Posterior vena cava (tissue), 2 donors: Measurements from ENCODE around the gene KRT72. TPM values are rescaled to one million over a fixed set of nuclear protein-coding genes. Genes with fewer than 3 reads are reported as not detected.

Experiments
- DNase-seq: peaks from one replicate; pipeline ENCODE4 v3.0.0-alpha.2; 2020; ENCODE audit warnings: low spot score
- intact Hi-C, 2 donors: fragments of 100-400 bp; cut with DNase I; formaldehyde crosslinking; loops; one replicate each; pipeline versions ENCODE4 v1.14.1 to v1.14.2; 2022 to 2023
- long read RNA-seq, 2 donors: library from polyadenylated mRNA; unstranded; transcript quantifications; one replicate each; pipeline ENCODE4 v2.0.0, GENCODE V29; 2020 to 2021
- total RNA-seq, 2 donors: library from RNA; stranded (reverse); fragmentation: NEBNext Ultra II Directional; extraction: Animal tissue kit (Norgen Biotek cat#: 25700); gene quantifications; one replicate each; pipeline ENCODE4 v1.2.1, GENCODE V29; 2021
- donor health status: DM: yes; HTN: yes; CAD: no.
- donor health status: DM: yes; HTN: yes; CAD: no.

Gene KRT72
- total RNA-seq, result not detected
- long read RNA-seq, donor 1, result 0 reads
- long read RNA-seq, donor 2, result 0 reads

- intact Hi-C loops, result no loop called here
- no peak for DNase-seq
These were observed at the start of gene KRT72 for GRCh38 chr12:52600941-52601481. TSS of gene KRT72 (minus strand) at chr12:52601463. CDS start at chr12:52601452, 11 bp downstream.

GRCh38 chr12:52650520-52651081, 49.3 kb upstream of the KRT72 start:
- DNase-seq, result no peak
- intact Hi-C loops, result no loop called here

GRCh38 chr12:52649066-52649465, 47.8 kb upstream of the KRT72 start:
- DNase-seq, result no peak
- intact Hi-C loops, result loop anchor here in 1 of 2 donors (10.0 kb wide), 1 partner anchor 984 kb away; no protein-coding TSS in a partner anchor

- no peak for DNase-seq
- intact Hi-C loops, result loop anchor here in 1 of 2 donors (10.0 kb wide), 1 partner anchor 983 kb away; no protein-coding TSS in a partner anchor
These were observed 46.8 kb upstream of the KRT72 start for GRCh38 chr12:52648012-52648550.

GRCh38 chr12:52647601-52648000, 46.3 kb upstream of the KRT72 start:
- intact Hi-C loops, result loop anchor here in 1 of 2 donors (10.0 kb wide), 1 partner anchor 983 kb away; no protein-coding TSS in a partner anchor
- no peak for DNase-seq

GRCh38 chr12:52646613-52647012, 45.4 kb upstream of the KRT72 start:
- DNase-seq, result no peak
- intact Hi-C loops, result loop anchor here in 1 of 2 donors (10.0 kb wide), 1 partner anchor 982 kb away; no protein-coding TSS in a partner anchor

- DNase-seq, result no peak
- intact Hi-C loops, result loop anchor here in 1 of 2 donors (10.0 kb wide), 1 partner anchor 981 kb away; no protein-coding TSS in a partner anchor
These were observed 44.7 kb upstream of the KRT72 start for GRCh38 chr12:52645982-52646381.

- DNase-seq, result no peak
- intact Hi-C loops, result loop anchor here in 1 of 2 donors (10.0 kb wide), 1 partner anchor 980 kb away; no protein-coding TSS in a partner anchor
These were observed 44.0 kb upstream of the KRT72 start for GRCh38 chr12:52645120-52645761.

- intact Hi-C loops, result loop anchor here in 1 of 2 donors (10.0 kb wide), 1 partner anchor 979 kb away; no protein-coding TSS in a partner anchor
- DNase-seq, result no peak
These were observed 42.8 kb upstream of the KRT72 start for GRCh38 chr12:52644078-52644415.

GRCh38 chr12:52643233-52644077, 42.2 kb upstream of the KRT72 start:
- DNase-seq, result no peak
- intact Hi-C loops, result loop anchor here in 1 of 2 donors (10.0 kb wide), 1 partner anchor 979 kb away; no protein-coding TSS in a partner anchor

- intact Hi-C loops, result loop anchor here in 1 of 2 donors (10.0 kb wide), 1 partner anchor 977 kb away; no protein-coding TSS in a partner anchor
- DNase-seq, result no peak
These were observed 40.2 kb upstream of the KRT72 start for GRCh38 chr12:52641468-52641867.

GRCh38 chr12:52637299-52637698, 36.0 kb upstream of the KRT72 start:
- intact Hi-C loops, result no loop called here
- DNase-seq, result no peak

GRCh38 chr12:52636592-52637258, 35.5 kb upstream of the KRT72 start:
- DNase-seq, result no peak
- intact Hi-C loops, result no loop called here

- DNase-seq, result no peak
- intact Hi-C loops, result no loop called here
These were observed 34.9 kb upstream of the KRT72 start for GRCh38 chr12:52636189-52636588.

- intact Hi-C loops, result no loop called here
- no peak for DNase-seq
These were observed 33.2 kb upstream of the KRT72 start for GRCh38 chr12:52634266-52635056.

- intact Hi-C loops, result no loop called here
- no peak for DNase-seq
These were observed 32.1 kb upstream of the KRT72 start for GRCh38 chr12:52633383-52633782.

- no peak for DNase-seq
- intact Hi-C loops, result no loop called here
These were observed 31.4 kb upstream of the KRT72 start for GRCh38 chr12:52632656-52633055.
